ENCODE results near the gene GPANK1. TPM values are rescaled to one million over a fixed set of nuclear protein-coding genes. Genes with fewer than 3 reads are reported as not detected.
"Not testable (repeated sequence)": the region's sequence is repeated elsewhere in the genome, so short reads cannot be mapped to it uniquely, and the experiment has no call there.

GPANK1 gene
- polyA plus RNA-seq, result 10 to 100 TPM; 10.2 to 10.4 TPM

- Histone ChIP-seq H3K36me3 (ENCODE audit: control insufficient read depth in 2 of 2, insufficient read depth in 2 of 2, low read length in 1 of 2) (peaks cover 19 to 28% of the 10 kb centered on the region in 2 donors), H3K4me1 (ENCODE audit: control insufficient read depth in 2 of 2, insufficient read depth in 2 of 2, low read length in 1 of 2) (peaks cover 5 to 15% of the 10 kb centered on the region in 2 donors), H3K27me3 (ENCODE audit: control insufficient read depth in 1 of 2, insufficient read depth in 2 of 2, low read length in 2 of 2) (no peaks in the 10 kb centered on the region), H3K9me3 (ENCODE audit: control insufficient read depth in 2 of 2, insufficient read depth in 1 of 2, low read depth in 1 of 2, low read length in 1 of 2) (no peaks in the 10 kb centered on the region), H3K27ac (ENCODE audit: low read depth in 2 of 2, low read length in 1 of 2) (peak within 1 kb of the TSS; percentile 99 to 100), H3K4me3 (ENCODE audit: low read depth in 1 of 2, low read length in 2 of 2) (peak within 1 kb of the TSS; percentile 95 to 98)
- WGBS, 2 donors, result 0% methylated on average over 39 of the region's 39 CpGs
Observed at GRCh38 chr6:31664790-31665500, at the start of gene GPANK1. TSS of gene GPANK1 (minus strand) at chr6:31664997. CDS start at chr6:31664478, 519 bp downstream.

GRCh38 chr6:31713991-31714684, 49.3 kb upstream of the GPANK1 start:
- H3K27me3 ChIP-seq (ENCODE audit: control insufficient read depth in 1 of 2, insufficient read depth in 2 of 2, low read length in 2 of 2), result no peaks in the 10 kb centered on the region
- 29 to 33% methylated on average over 5 of the region's 5 CpGs for WGBS, 2 donors
- no peaks in the 10 kb centered on the region for H3K9me3 ChIP-seq (ENCODE audit: control insufficient read depth in 2 of 2, insufficient read depth in 1 of 2, low read depth in 1 of 2, low read length in 1 of 2)
- no peaks in the 10 kb centered on the region for H3K36me3 ChIP-seq (ENCODE audit: control insufficient read depth in 2 of 2, insufficient read depth in 2 of 2, low read length in 1 of 2)
- H3K4me1 ChIP-seq (ENCODE audit: control insufficient read depth in 2 of 2, insufficient read depth in 2 of 2, low read length in 1 of 2), result peaks cover 0 to 38% of the 10 kb centered on the region in 2 donors
- H3K4me3 ChIP-seq (ENCODE audit: low read depth in 1 of 2, low read length in 2 of 2), result no peak overlapping the region
- peak overlapping the region; percentile 8 to 59 for H3K27ac ChIP-seq (ENCODE audit: low read depth in 2 of 2, low read length in 1 of 2)

- Histone ChIP-seq H3K27me3 (ENCODE audit: control insufficient read depth in 1 of 2, insufficient read depth in 2 of 2, low read length in 2 of 2) (no peaks in the 10 kb centered on the region), H3K27ac (ENCODE audit: low read depth in 2 of 2, low read length in 1 of 2) (peak overlapping the region in 1 of 2 donors; percentile 59), H3K4me3 (ENCODE audit: low read depth in 1 of 2, low read length in 2 of 2) (no peak overlapping the region), H3K4me1 (ENCODE audit: control insufficient read depth in 2 of 2, insufficient read depth in 2 of 2, low read length in 1 of 2) (peaks cover 0 to 31% of the 10 kb centered on the region in 2 donors), H3K9me3 (ENCODE audit: control insufficient read depth in 2 of 2, insufficient read depth in 1 of 2, low read depth in 1 of 2, low read length in 1 of 2) (no peaks in the 10 kb centered on the region), H3K36me3 (ENCODE audit: control insufficient read depth in 2 of 2, insufficient read depth in 2 of 2, low read length in 1 of 2) (no peaks in the 10 kb centered on the region)
- WGBS, 2 donors, result 66 to 75% methylated on average over 4 of the region's 4 CpGs
Observed at GRCh38 chr6:31713465-31713864, 48.7 kb upstream of the GPANK1 start.

- no peaks in the 10 kb centered on the region for H3K36me3 ChIP-seq (ENCODE audit: control insufficient read depth in 2 of 2, insufficient read depth in 2 of 2, low read length in 1 of 2)
- no peaks in the 10 kb centered on the region for H3K9me3 ChIP-seq (ENCODE audit: control insufficient read depth in 2 of 2, insufficient read depth in 1 of 2, low read depth in 1 of 2, low read length in 1 of 2)
- no peak overlapping the region for H3K4me3 ChIP-seq (ENCODE audit: low read depth in 1 of 2, low read length in 2 of 2)
- 62 to 64% methylated on average over 8 of the region's 8 CpGs for WGBS, 2 donors
- H3K4me1 ChIP-seq (ENCODE audit: control insufficient read depth in 2 of 2, insufficient read depth in 2 of 2, low read length in 1 of 2), result peaks cover 0 to 24% of the 10 kb centered on the region in 2 donors
- H3K27ac ChIP-seq (ENCODE audit: low read depth in 2 of 2, low read length in 1 of 2), result peak overlapping the region; percentile 80 to 86
- no peaks in the 10 kb centered on the region for H3K27me3 ChIP-seq (ENCODE audit: control insufficient read depth in 1 of 2, insufficient read depth in 2 of 2, low read length in 2 of 2)
Observed at GRCh38 chr6:31712296-31712695, 47.5 kb upstream of the GPANK1 start.

- H3K4me3 ChIP-seq (ENCODE audit: low read depth in 1 of 2, low read length in 2 of 2), result no peak overlapping the region
- H3K4me1 ChIP-seq (ENCODE audit: control insufficient read depth in 2 of 2, insufficient read depth in 2 of 2, low read length in 1 of 2), result peaks cover 0 to 23% of the 10 kb centered on the region in 2 donors
- no peaks in the 10 kb centered on the region for H3K36me3 ChIP-seq (ENCODE audit: control insufficient read depth in 2 of 2, insufficient read depth in 2 of 2, low read length in 1 of 2)
- 35 to 46% methylated on average over 8 of the region's 8 CpGs for WGBS, 2 donors
- H3K9me3 ChIP-seq (ENCODE audit: control insufficient read depth in 2 of 2, insufficient read depth in 1 of 2, low read depth in 1 of 2, low read length in 1 of 2), result no peaks in the 10 kb centered on the region
- H3K27me3 ChIP-seq (ENCODE audit: control insufficient read depth in 1 of 2, insufficient read depth in 2 of 2, low read length in 2 of 2), result no peaks in the 10 kb centered on the region
- peak overlapping the region; percentile 80 to 86 for H3K27ac ChIP-seq (ENCODE audit: low read depth in 2 of 2, low read length in 1 of 2)
Observed at GRCh38 chr6:31711233-31711632, 46.4 kb upstream of the GPANK1 start.

GRCh38 chr6:31710523-31711219, 45.9 kb upstream of the GPANK1 start:
- peak overlapping the region; percentile 57 to 86 for H3K27ac ChIP-seq (ENCODE audit: low read depth in 2 of 2, low read length in 1 of 2)
- no peak overlapping the region for H3K4me3 ChIP-seq (ENCODE audit: low read depth in 1 of 2, low read length in 2 of 2)
- 54 to 69% methylated on average over 5 of the region's 5 CpGs for WGBS, 2 donors
- H3K9me3 ChIP-seq (ENCODE audit: control insufficient read depth in 2 of 2, insufficient read depth in 1 of 2, low read depth in 1 of 2, low read length in 1 of 2), result no peaks in the 10 kb centered on the region
- no peaks in the 10 kb centered on the region for H3K27me3 ChIP-seq (ENCODE audit: control insufficient read depth in 1 of 2, insufficient read depth in 2 of 2, low read length in 2 of 2)
- H3K4me1 ChIP-seq (ENCODE audit: control insufficient read depth in 2 of 2, insufficient read depth in 2 of 2, low read length in 1 of 2), result peaks cover 0 to 23% of the 10 kb centered on the region in 2 donors
- H3K36me3 ChIP-seq (ENCODE audit: control insufficient read depth in 2 of 2, insufficient read depth in 2 of 2, low read length in 1 of 2), result no peaks in the 10 kb centered on the region

GRCh38 chr6:31709157-31709556, 44.4 kb upstream of the GPANK1 start:
- not testable (repeated sequence) for H3K9me3 ChIP-seq (ENCODE audit: control insufficient read depth in 2 of 2, insufficient read depth in 1 of 2, low read depth in 1 of 2, low read length in 1 of 2); H3K36me3 ChIP-seq (ENCODE audit: control insufficient read depth in 2 of 2, insufficient read depth in 2 of 2, low read length in 1 of 2); H3K27ac ChIP-seq (ENCODE audit: low read depth in 2 of 2, low read length in 1 of 2); H3K27me3 ChIP-seq (ENCODE audit: control insufficient read depth in 1 of 2, insufficient read depth in 2 of 2, low read length in 2 of 2); H3K4me3 ChIP-seq (ENCODE audit: low read depth in 1 of 2, low read length in 2 of 2)
- H3K4me1 ChIP-seq (ENCODE audit: control insufficient read depth in 2 of 2, insufficient read depth in 2 of 2, low read length in 1 of 2), result peaks cover 0 to 17% of the 10 kb centered on the region in 2 donors
- WGBS, 2 donors, result 91 to 93% methylated on average over 11 of the region's 11 CpGs

- no peak overlapping the region for H3K27ac ChIP-seq (ENCODE audit: low read depth in 2 of 2, low read length in 1 of 2)
- H3K4me3 ChIP-seq (ENCODE audit: low read depth in 1 of 2, low read length in 2 of 2), result no peak overlapping the region
- H3K4me1 ChIP-seq (ENCODE audit: control insufficient read depth in 2 of 2, insufficient read depth in 2 of 2, low read length in 1 of 2), result peaks cover 0 to 11% of the 10 kb centered on the region in 2 donors
- 94 to 97% methylated on average over 3 of the region's 3 CpGs for WGBS, 2 donors
- no peaks in the 10 kb centered on the region for H3K9me3 ChIP-seq (ENCODE audit: control insufficient read depth in 2 of 2, insufficient read depth in 1 of 2, low read depth in 1 of 2, low read length in 1 of 2)
- H3K36me3 ChIP-seq (ENCODE audit: control insufficient read depth in 2 of 2, insufficient read depth in 2 of 2, low read length in 1 of 2), result no peaks in the 10 kb centered on the region
- no peaks in the 10 kb centered on the region for H3K27me3 ChIP-seq (ENCODE audit: control insufficient read depth in 1 of 2, insufficient read depth in 2 of 2, low read length in 2 of 2)
Observed at GRCh38 chr6:31708224-31708623, 43.4 kb upstream of the GPANK1 start.

- WGBS, 2 donors, result 89 to 93% methylated on average over 10 of the region's 10 CpGs
Observed at GRCh38 chr6:31707701-31708100, 42.9 kb upstream of the GPANK1 start.

More at GRCh38 chr6:31707701-31708100, 42.9 kb upstream of the GPANK1 start:
- H3K4me1 ChIP-seq (ENCODE audit: control insufficient read depth in 2 of 2, insufficient read depth in 2 of 2, low read length in 1 of 2), result peaks cover 0 to 10% of the 10 kb centered on the region in 2 donors
- no peaks in the 10 kb centered on the region for H3K9me3 ChIP-seq (ENCODE audit: control insufficient read depth in 2 of 2, insufficient read depth in 1 of 2, low read depth in 1 of 2, low read length in 1 of 2)
- no peak overlapping the region for H3K27ac ChIP-seq (ENCODE audit: low read depth in 2 of 2, low read length in 1 of 2)
- H3K4me3 ChIP-seq (ENCODE audit: low read depth in 1 of 2, low read length in 2 of 2), result no peak overlapping the region
- no peaks in the 10 kb centered on the region for H3K36me3 ChIP-seq (ENCODE audit: control insufficient read depth in 2 of 2, insufficient read depth in 2 of 2, low read length in 1 of 2)
- H3K27me3 ChIP-seq (ENCODE audit: control insufficient read depth in 1 of 2, insufficient read depth in 2 of 2, low read length in 2 of 2), result no peaks in the 10 kb centered on the region

All from esophagus (tissue), 2 donors.